Osteoblast (primary cell): ENCODE measurements around the gene TARDBP. TPM values are rescaled to one million over a fixed set of nuclear protein-coding genes. Genes with fewer than 3 reads are reported as not detected.

Source experiments
- DNase-seq: peaks from one replicate; pipeline ENCODE4 v3.0.0; 2011; ENCODE audit warnings: low spot score, mixed read lengths; ENCODE audit not compliant: insufficient read length; ENCODE audit errors: missing footprints
- H2AFZ ChIP-seq: 2 replicates; pipeline ENCODE4 v1.6.0; 2011; ENCODE audit warnings: mild to moderate bottlenecking, low read length
- H3K27ac ChIP-seq: 2 replicates; pipeline ENCODE4 v1.5.1; 2011; ENCODE audit warnings: mild to moderate bottlenecking, low read depth, low read length, moderate library complexity
- H3K27me3 ChIP-seq: 2 replicates; pipeline ENCODE4 v1.6.0; 2012; ENCODE audit warnings: mild to moderate bottlenecking, control low read depth, inconsistent platforms, low read length, moderate library complexity; ENCODE audit not compliant: insufficient read depth
- H3K36me3 ChIP-seq: 2 replicates; pipeline ENCODE4 v1.5.1; 2011; ENCODE audit warnings: mild to moderate bottlenecking, low read length, control low read depth, moderate library complexity; ENCODE audit not compliant: insufficient read depth
- H3K4me1 ChIP-seq: 2 replicates; pipeline ENCODE4 v1.5.1; 2011; ENCODE audit warnings: mild to moderate bottlenecking, low read length, control low read depth, moderate library complexity; ENCODE audit not compliant: insufficient read depth
- H3K4me2 ChIP-seq: 2 replicates; pipeline ENCODE4 v1.6.0; 2011; ENCODE audit warnings: mild to moderate bottlenecking, low read length; ENCODE audit not compliant: insufficient read depth
- H3K4me3 ChIP-seq: fragments of 200-600 bp; sonication (generic); 3 replicates; pipeline ENCODE4 v1.5.1; 2012; ENCODE audit warnings: mild to moderate bottlenecking, low read length, inconsistent platforms; ENCODE audit not compliant: insufficient read depth
- H3K79me2 ChIP-seq: 2 replicates; pipeline ENCODE4 v1.6.0; 2012; ENCODE audit warnings: mild to moderate bottlenecking, low read length, control low read depth, inconsistent platforms; ENCODE audit not compliant: insufficient read depth
- H3K9me3 ChIP-seq: 2 replicates; pipeline ENCODE4 v1.5.1; 2011; ENCODE audit warnings: low read depth, low read length, control low read depth
- H4K20me1 ChIP-seq: 2 replicates; pipeline ENCODE4 v1.6.0; 2012; ENCODE audit warnings: mild to moderate bottlenecking, low read length, control low read depth; ENCODE audit not compliant: insufficient read depth
- CTCF ChIP-seq: IDR thresholded peaks from 2 replicates; pipeline ENCODE4 v1.5.1; 2011; ENCODE audit warnings: mild to moderate bottlenecking, low read depth, low read length, moderate library complexity; ENCODE audit errors: extremely low read depth
- total RNA-seq: library from RNA; depleted of rRNA; stranded (reverse); fragments of >200 nt; gene quantifications from 2 replicates; pipeline ENCODE4 v1.2.3, GENCODE V29; 2012

Gene TARDBP
- total RNA-seq, 1 donor = 71.7 TPM

- H3K36me3 ChIP-seq = no peaks in the 10 kb centered on the region
- no peaks in the 10 kb centered on the region for H3K4me1 ChIP-seq
- no peak for DNase-seq
- H3K4me3 ChIP-seq = no peak overlapping the region
- H2AFZ ChIP-seq = no peak overlapping the region
- H3K9me3 ChIP-seq = no peaks in the 10 kb centered on the region
- no peak for TF ChIP-seq CTCF
- no peak overlapping the region for H3K27ac ChIP-seq
- H3K27me3 ChIP-seq = peaks cover 5% of the 10 kb centered on the region
- H4K20me1 ChIP-seq = no peaks in the 10 kb centered on the region
- H3K79me2 ChIP-seq = no peaks in the 10 kb centered on the region
- H3K4me2 ChIP-seq = no peak overlapping the region
These were observed 43.0 kb upstream of the TARDBP start for GRCh38 chr1:10969267-10969970.

GRCh38 chr1:10969971-10970332, 42.5 kb upstream of the TARDBP start:
- Histone ChIP-seq H3K4me3 (no peak overlapping the region), H3K79me2 (no peaks in the 10 kb centered on the region), H3K4me1 (no peaks in the 10 kb centered on the region), H3K4me2 (no peak overlapping the region), H4K20me1 (no peaks in the 10 kb centered on the region), H3K27ac (no peak overlapping the region), H3K36me3 (no peaks in the 10 kb centered on the region), H2AFZ (no peak overlapping the region), H3K9me3 (no peaks in the 10 kb centered on the region), H3K27me3 (peaks cover 4% of the 10 kb centered on the region)
- DNase-seq = no peak
- no peak for TF ChIP-seq CTCF

GRCh38 chr1:10973552-10973951, 38.9 kb upstream of the TARDBP start:
- peaks cover 7% of the 10 kb centered on the region for H3K4me1 ChIP-seq
- H3K9me3 ChIP-seq = no peaks in the 10 kb centered on the region
- no peaks in the 10 kb centered on the region for H4K20me1 ChIP-seq
- no peak overlapping the region for H3K27ac ChIP-seq
- no peak overlapping the region for H3K4me2 ChIP-seq
- DNase-seq = peak; percentile 53
- TF ChIP-seq CTCF = no peak
- H3K4me3 ChIP-seq = no peak overlapping the region
- no peaks in the 10 kb centered on the region for H3K36me3 ChIP-seq
- H3K27me3 ChIP-seq = peaks cover 2% of the 10 kb centered on the region
- H2AFZ ChIP-seq = no peak overlapping the region
- H3K79me2 ChIP-seq = no peaks in the 10 kb centered on the region

GRCh38 chr1:10973956-10974881, 38.2 kb upstream of the TARDBP start:
- no peak for TF ChIP-seq CTCF
- Histone ChIP-seq H3K4me2 (no peak overlapping the region), H3K9me3 (no peaks in the 10 kb centered on the region), H3K4me3 (no peak overlapping the region), H3K79me2 (no peaks in the 10 kb centered on the region), H2AFZ (no peak overlapping the region), H3K4me1 (peaks cover 10% of the 10 kb centered on the region), H3K36me3 (no peaks in the 10 kb centered on the region), H3K27ac (no peak overlapping the region), H3K27me3 (peaks cover 2% of the 10 kb centered on the region), H4K20me1 (no peaks in the 10 kb centered on the region)
- DNase-seq = peak; percentile 37
